DMS53 treated with DMSO at 0.1 percent for 48 hours (cell line): ENCODE data around the gene ZNF860.
A peak's percentile ranks its signal among the peaks of the same experiment; 100 is the strongest.

Source experiments
- DNase-seq: peaks from one replicate; lab custom pipeline; 2025; ENCODE audit not compliant: unreplicated experiment; lab: John Stamatoyannopoulos, UW

The ZNF860 gene

DNA sequence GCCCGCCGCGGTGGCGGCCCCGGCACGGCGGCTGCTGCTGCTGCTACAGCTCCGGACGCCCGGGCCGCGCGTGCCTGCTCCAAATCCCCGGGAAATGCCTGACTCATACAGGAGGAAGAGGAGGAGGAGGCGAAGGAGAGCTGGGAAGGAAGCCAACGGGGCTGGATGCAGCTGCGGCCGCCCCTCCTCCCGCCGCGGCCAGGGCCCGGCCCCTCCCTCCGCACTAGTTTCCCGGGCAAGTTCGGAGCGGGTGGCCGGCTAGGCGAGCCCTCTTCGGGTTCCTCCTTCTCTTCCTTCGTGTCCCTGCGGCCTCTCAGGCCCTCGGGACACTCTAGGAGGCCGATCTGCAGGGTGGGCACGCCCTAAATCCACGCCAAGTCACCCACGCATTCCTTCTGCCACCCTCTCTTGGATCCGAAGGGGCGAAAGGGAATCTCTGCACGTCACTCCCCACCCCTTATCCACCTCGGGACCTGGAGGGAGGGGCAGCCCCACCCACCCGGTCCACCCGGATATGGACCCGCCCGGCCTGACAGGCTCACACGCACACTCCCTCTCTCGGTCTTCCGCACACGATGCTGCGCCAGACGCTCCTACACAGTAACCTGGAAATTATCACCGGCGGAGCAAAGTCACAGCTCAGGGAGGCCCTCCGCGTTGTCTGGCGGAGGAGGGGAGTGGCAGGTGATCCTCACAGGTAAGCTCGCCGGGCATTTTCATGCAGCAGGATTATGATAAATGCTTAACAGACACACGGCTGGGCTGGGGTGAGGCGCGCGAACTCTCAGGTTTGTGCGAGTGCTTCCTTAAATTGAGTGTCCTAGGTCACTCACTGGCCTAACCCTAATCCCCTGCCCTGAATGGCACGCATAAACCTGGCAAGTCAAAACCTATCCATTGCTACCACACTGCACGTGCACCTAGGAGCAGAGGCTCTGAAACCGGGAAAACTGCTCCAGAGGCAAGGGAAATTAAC is at the start of gene ZNF860, which contains the start of gene OSBPL10:
Gene ZNF860 (plus strand): TSS at position 545 of the 976 bp plus-strand sequence. CDS start 7,330 bp downstream, outside the sequence.
Gene OSBPL10 (minus strand): TSS at position 57 of the 976 bp plus-strand sequence. CDS start 83 bp downstream, outside the sequence.
- peak; percentile 29 for DNase-seq

DNA sequence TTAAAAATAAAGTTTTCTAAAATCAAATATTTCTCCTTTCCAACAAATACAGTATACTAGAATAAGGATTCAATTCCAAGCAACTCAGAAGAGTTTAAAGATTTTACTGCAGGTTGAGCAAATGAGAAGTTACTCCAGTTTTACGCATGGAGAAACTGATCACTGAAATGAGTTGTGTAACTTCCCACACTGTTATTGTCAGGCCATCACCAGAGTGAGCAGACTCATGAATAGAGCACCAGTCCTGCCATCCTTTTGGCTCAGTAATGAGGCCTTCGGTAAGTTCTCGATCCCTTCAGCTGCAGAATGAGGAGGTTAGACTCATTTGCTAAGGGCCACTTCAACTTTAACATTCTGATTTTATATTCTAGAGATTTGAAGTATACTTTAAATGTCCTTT is 48.6 kb upstream of the ZNF860 start:
- DNase-seq = no peak

GRCh38 chr3:31934018-31934417 is 47.5 kb upstream of the ZNF860 start:
- no peak for DNase-seq

- no peak for DNase-seq
Measured at GRCh38 chr3:31934866-31935265, 46.7 kb upstream of the ZNF860 start.

DNA sequence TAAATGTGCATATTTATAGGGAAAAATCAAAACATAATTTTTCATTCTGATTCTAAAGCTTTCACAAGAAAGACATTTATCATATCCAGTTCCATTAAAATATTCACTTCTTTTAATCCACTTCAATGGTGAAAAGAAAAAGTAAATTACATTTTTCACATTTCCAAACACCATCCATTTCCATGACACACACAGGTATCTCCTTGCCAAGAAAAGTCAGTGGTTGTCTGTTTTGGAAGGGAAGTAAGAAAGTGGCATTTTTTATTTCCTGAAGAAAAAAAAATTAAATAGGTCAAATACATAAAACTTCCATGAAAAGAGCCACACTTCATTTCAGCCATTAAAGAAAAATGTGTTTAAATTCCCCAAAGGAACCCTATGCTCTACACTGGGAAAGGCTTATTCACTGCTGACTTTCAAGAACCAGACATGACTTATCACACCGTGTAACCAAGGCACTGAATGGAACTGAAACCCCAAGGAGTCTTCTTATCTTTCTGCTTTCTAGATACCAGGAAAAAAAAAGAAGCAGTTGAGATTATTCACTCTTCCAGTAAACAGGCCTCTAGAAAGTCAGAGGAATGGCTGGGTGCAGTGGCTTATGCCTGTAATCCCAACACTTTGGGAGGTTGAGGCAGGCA is 45.0 kb upstream of the ZNF860 start:
- no peak for DNase-seq

- DNase-seq = no peak
Measured at GRCh38 chr3:31937225-31937624, 44.3 kb upstream of the ZNF860 start.

DNA sequence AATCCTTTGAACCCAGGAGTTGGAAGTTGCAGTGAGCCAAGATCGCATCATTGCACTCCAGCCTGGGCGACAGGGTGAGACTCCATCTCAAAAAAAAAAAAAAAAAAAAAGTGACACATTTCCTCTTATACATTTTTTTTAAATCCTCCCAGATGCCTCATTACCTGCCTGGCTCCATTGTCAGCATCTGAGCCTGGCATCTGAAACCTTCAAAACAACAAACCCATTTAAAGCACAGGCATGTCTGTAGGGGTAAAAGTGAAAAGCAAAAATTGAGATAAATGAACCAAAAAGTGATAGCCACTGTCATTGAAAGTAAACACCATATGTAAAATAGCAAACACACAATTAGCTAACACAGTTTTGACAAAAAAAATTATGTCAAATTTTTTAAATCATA is 39.1 kb upstream of the ZNF860 start:
- no peak for DNase-seq

DNA sequence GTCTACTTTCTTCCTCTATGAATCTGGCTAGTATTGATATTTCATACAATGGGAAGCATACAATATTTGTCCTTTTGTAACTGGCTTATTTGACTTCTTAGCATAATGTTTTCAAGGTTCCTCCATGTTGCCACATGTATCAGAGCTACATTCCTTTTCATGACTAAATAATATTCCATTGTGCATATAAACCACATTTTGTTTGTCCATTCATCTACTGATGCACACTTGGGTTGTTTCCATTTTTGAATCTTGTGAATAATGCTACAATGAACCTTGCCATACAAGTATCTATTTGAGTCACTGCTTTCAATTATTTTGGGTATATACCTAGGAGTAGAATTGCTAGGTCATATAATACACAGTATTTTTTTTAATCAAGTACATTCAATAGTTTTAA is 38.5 kb upstream of the ZNF860 start:
- no peak for DNase-seq

- DNase-seq = no peak
Measured at GRCh38 chr3:31945738-31946052, 35.9 kb upstream of the ZNF860 start.

- no peak for DNase-seq
Measured at GRCh38 chr3:31946484-31947081, 35.0 kb upstream of the ZNF860 start.

- no peak for DNase-seq
Measured at GRCh38 chr3:31947162-31947561, 34.4 kb upstream of the ZNF860 start.

DNA sequence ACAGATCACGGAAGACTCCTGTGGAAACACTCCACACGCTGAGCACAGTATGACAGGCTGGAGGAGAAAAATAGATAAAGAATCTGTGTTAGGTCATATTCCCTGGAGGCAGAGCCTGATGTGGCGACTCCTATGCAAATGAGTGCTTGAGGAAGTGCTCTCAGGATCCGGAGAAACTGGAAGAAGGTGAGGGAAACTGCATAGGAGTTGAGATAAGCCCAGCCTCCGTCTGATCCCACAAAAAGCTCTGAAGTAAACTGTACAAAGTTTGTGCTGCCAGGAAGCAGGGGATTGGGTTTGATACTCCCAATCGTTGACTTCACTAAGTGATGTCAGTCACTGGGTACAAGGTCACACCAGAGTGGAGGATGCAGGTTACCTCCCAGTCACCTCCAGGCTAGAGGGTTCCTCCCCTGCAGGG is 33.9 kb upstream of the ZNF860 start:
- DNase-seq = no peak

DNA sequence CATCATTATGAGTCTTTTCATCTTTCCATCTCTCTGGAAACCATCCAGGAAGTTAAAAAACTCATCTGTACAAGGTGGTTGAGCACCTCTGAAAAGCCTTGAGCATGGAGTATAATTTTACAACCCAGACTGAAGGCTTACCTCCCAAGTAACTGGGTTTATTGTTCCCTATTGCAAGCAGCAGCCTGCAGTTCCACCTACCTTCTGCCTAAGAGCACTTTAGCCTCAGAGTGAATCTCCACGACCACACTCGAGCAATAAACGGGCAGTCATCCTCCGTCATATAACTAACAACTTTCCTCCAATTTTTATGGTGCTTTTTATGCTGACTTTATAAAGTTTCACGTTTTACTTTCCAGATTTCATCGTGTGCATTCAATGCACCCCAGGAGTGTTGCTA is 33.3 kb upstream of the ZNF860 start:
- DNase-seq = no peak

GRCh38 chr3:31952205-31952604 is 29.3 kb upstream of the ZNF860 start:
- DNase-seq = no peak

DNA sequence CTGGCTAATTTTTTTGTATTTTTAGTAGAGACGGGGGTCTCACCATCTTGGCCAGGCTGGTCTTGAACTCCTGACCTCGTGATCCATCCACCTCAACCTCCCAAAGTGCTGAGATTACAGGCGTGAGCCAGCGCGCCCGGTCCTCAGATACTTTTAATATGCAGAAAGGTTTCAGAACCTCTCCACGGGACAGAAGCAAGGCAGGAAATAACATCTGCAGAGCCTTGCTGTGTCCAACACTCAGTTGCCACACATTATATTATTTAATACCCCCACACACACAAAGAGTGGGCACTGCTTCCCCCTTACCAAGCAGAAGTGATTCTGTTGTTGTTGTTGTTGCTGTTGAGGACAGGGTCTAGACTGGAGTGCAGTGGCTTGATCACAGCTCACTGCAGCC is 28.5 kb upstream of the ZNF860 start:
- DNase-seq = no peak

DNA sequence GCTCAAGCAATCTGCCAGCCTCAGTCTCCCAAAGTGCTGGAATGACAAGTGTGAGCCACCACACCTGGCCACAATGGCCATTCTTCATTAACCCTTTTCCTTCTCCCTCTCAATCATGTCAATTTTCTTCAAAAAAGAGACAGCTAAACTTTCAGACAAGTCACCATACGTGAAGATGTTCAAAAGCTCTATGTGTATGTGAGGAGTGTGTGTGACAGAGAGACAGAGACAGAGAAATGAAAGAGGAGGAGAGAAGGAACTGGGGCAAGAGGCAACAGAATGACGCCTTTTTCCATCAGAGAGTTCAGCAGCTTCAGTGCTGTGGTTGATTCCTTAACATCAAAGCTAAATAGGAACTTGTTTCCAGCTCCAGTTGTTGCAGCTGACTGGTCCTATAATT is 27.9 kb upstream of the ZNF860 start:
- DNase-seq = no peak

DNA sequence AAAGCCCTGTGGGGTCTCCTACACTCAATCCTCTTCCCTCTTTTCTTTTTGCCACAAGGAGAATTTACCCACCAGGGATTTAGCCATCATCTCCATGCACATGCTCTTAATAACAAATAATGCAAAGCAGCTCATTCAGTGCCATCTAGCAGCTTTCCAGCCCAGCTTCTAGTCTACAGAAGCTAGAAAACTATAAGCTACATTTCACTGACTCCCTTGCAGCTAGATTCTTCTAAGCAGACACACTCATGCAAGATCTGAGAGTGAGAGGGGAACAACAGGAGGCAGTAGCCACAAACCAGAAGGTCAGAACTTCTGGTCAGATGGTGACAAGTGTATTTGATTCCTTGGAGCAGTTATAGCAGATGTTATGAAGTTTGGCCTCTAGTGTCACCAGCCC is 26.0 kb upstream of the ZNF860 start:
- no peak for DNase-seq

DNA sequence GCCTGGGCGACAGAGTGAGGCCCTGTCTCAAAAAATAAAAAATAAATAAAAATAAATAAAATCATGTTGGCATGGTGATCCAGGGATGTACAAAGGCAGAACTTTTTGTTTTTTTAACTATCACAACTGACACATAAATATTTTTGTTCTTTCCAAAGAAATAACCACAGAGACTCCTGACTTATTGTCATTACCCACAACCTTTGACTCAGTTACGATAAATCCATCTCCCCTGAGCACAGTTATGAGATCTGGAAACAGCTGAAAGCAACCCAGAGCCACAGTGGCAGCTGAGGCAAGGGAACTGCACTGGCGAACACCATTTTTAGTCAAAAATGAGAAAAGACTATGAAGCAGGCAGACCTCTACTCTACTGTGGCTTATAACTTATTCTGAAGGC is 24.4 kb upstream of the ZNF860 start:
- no peak for DNase-seq

GRCh38 chr3:31958701-31959152 is 22.8 kb upstream of the ZNF860 start:
- no peak for DNase-seq

- DNase-seq = no peak
Measured at GRCh38 chr3:31959251-31959650, 22.3 kb upstream of the ZNF860 start.

- no peak for DNase-seq
Measured at GRCh38 chr3:31959951-31960792, 21.4 kb upstream of the ZNF860 start.
